Esophagus muscularis mucosa (tissue), 3 donors: Measurements from ENCODE around the gene P2RY4.

ENCODE experiments used
- CTCF ChIP-seq, 3 experiments: fragments of 200-600 bp in 2 of 3; fragments of 450-650 bp in 1 of 3; sonication (generic) in 2 of 3; IDR thresholded peaks; one replicate each; pipeline ENCODE4 v1.5.1; 2017 to 2019; ENCODE audit warnings: antibody characterized with exemption in 3 of 3, mild to moderate bottlenecking in 2 of 3, moderate library complexity in 1 of 3
- POLR2A ChIP-seq: fragments of 450-650 bp; IDR thresholded peaks from one replicate; pipeline ENCODE4 v1.6.1; 2017; ENCODE audit warnings: antibody characterized with exemption, moderate library complexity, mild to moderate bottlenecking, low read depth

DNA sequence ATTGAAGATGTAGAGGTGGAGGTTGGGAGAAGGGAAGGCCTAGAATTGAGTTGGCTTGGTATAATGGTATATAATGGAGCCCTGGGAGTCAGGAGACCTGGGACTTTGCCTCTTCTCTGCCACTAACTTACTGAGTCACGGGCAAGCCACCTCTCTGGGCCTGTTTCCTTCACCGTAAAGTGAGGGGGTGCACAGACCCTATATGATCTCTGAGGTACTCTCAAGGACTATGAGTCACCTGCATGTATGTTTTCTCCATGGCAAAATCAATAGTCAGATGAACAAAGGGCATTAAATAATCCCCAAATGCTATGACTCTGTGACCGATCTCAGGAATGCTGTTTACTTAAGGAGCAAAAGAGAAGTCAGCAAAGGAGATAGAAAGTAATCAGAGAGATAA, 5.1 kb downstream of the P2RY4 start:
- no peak for TF ChIP-seq POLR2A
- TF ChIP-seq CTCF (IDR thresholded peaks at IDR 0.05): no peak
